Endothelial cell of umbilical vein (primary cell): ENCODE results near the gene ATP6V0E2. TPM values are rescaled to one million over a fixed set of nuclear protein-coding genes. Genes with fewer than 3 reads are reported as not detected.

ENCODE experiments used
- BruUV-seq: library from RNA; stranded (reverse); fragments of 400-500 nt; replicated peaks from 2 replicates; lab custom pipeline; 2021; lab: Mats Ljungman, UMichigan
- CTCF ChIA-PET: fragments of 300-600, 350-600 bp; sonication (Branson Sonifier 250); formaldehyde crosslinking; loops from one replicate; lab custom pipeline; 2021; ENCODE audit warnings: antibody characterized with exemption, inconsistent platforms; lab: Charles Lee
- POLR2A ChIA-PET: fragments of 300-600, 350-600 bp; sonication (Branson Sonifier 250); formaldehyde crosslinking; loops from one replicate; lab custom pipeline; 2021; ENCODE audit warnings: antibody characterized with exemption, inconsistent platforms; lab: Charles Lee
- DNase-seq: peaks from one replicate; pipeline ENCODE4 v3.0.0-alpha.2; 2011; ENCODE audit warnings: low read depth, low spot score
- FAIRE-seq: peaks from 2 replicates; lab custom pipeline; 2011; peaks lifted over from hg19 to GRCh38; lab: Jason Lieb, UNC
- H2AFZ ChIP-seq: 2 replicates; pipeline ENCODE4 v1.6.0; 2012; ENCODE audit warnings: low read depth, low read length, control low read depth, inconsistent platforms
- H3K27ac ChIP-seq: 2 replicates; pipeline ENCODE4 v1.5.1; 2011; ENCODE audit warnings: low read depth, mild to moderate bottlenecking, control low read depth, low read length, moderate library complexity; ENCODE audit not compliant: insufficient read depth
- H3K27me3 ChIP-seq, 2 experiments: 2 replicates each; pipeline versions ENCODE4 v1.6.0 to v1.6.1; 2011; ENCODE audit warnings: low read length in 2 of 2, mixed read lengths in 1 of 2; ENCODE audit not compliant: control insufficient read depth in 2 of 2, insufficient read depth in 2 of 2
- H3K36me3 ChIP-seq, 2 experiments: 2 replicates in 1 of 2; 3 replicates in 1 of 2; pipeline ENCODE4 v1.5.1; 2011; ENCODE audit warnings: low read length in 2 of 2, mild to moderate bottlenecking in 1 of 2, moderate library complexity in 1 of 2; ENCODE audit not compliant: control insufficient read depth in 2 of 2, insufficient read depth in 2 of 2; ENCODE audit errors: extremely low read depth in 1 of 2
- H3K4me1 ChIP-seq: 3 replicates; pipeline ENCODE4 v1.5.1; 2011; ENCODE audit warnings: mild to moderate bottlenecking, low read length; ENCODE audit not compliant: control insufficient read depth, insufficient read depth; ENCODE audit errors: extremely low read depth
- H3K4me2 ChIP-seq: 2 replicates; pipeline ENCODE4 v1.6.1; 2011; ENCODE audit warnings: low read length, control low read depth, mixed read lengths; ENCODE audit not compliant: insufficient read depth
- H3K4me3 ChIP-seq, 3 experiments: fragments of 200-600 bp in 1 of 3; sonication (generic), shearing (Covaris generic) in 1 of 3; replicated peaks in 1 of 3; 2 replicates each; pipeline ENCODE4 v1.5.1; 2011 to 2016; ENCODE audit warnings: control low read depth in 3 of 3, low read length in 3 of 3, mild to moderate bottlenecking in 2 of 3, inconsistent platforms in 1 of 3, low read depth in 1 of 3, moderate library complexity in 1 of 3; ENCODE audit not compliant: insufficient read depth in 1 of 3
- H3K79me2 ChIP-seq: 2 replicates; pipeline ENCODE4 v1.6.0; 2012; ENCODE audit warnings: low read length, inconsistent platforms; ENCODE audit not compliant: control insufficient read depth, insufficient read depth
- H3K9ac ChIP-seq: replicated peaks from 2 replicates; pipeline ENCODE3; 2011; ENCODE audit warnings: low read length, control low read depth; ENCODE audit not compliant: insufficient read depth; ENCODE audit errors: extremely low read depth
- H3K9me1 ChIP-seq: replicated peaks from 3 replicates; pipeline ENCODE4 v1.6.0; 2011; ENCODE audit warnings: mild to moderate bottlenecking, low read length; ENCODE audit not compliant: control insufficient read depth, insufficient read depth; ENCODE audit errors: extremely low read depth
- H3K9me3 ChIP-seq: replicated peaks from 2 replicates; pipeline ENCODE4 v1.5.1; 2012; ENCODE audit warnings: low read length, inconsistent platforms; ENCODE audit not compliant: control insufficient read depth, insufficient read depth
- H4K20me1 ChIP-seq: replicated peaks from 2 replicates; pipeline ENCODE3; 2011; ENCODE audit warnings: mild to moderate bottlenecking, low read length; ENCODE audit not compliant: control insufficient read depth, insufficient read depth; ENCODE audit errors: extremely low read depth
- EZH2 ChIP-seq: IDR thresholded peaks from 2 replicates; pipeline ENCODE4 v1.6.1; 2012; ENCODE audit warnings: borderline replicate concordance, low read depth, mild to moderate bottlenecking, moderate library complexity, low read length, inconsistent platforms; ENCODE audit not compliant: severe bottlenecking
- FOS ChIP-seq: IDR thresholded peaks from 2 replicates; pipeline ENCODE4 v1.6.1; 2011; ENCODE audit warnings: mild to moderate bottlenecking, low read length, moderate library complexity, borderline replicate concordance; ENCODE audit not compliant: insufficient read depth
- GATA2 ChIP-seq: IDR thresholded peaks from 2 replicates; pipeline ENCODE4 v1.7.0; 2011; ENCODE audit warnings: low read depth, mild to moderate bottlenecking, moderate library complexity, mixed read lengths, low read length; ENCODE audit not compliant: insufficient read length, insufficient read depth
- JUN ChIP-seq: IDR thresholded peaks from 2 replicates; pipeline ENCODE4 v1.6.1; 2011; ENCODE audit warnings: borderline replicate concordance, low read depth; ENCODE audit not compliant: insufficient read length, insufficient read depth
- MYC ChIP-seq: IDR thresholded peaks from one replicate; pipeline ENCODE4 v1.6.1; 2011; ENCODE audit warnings: mild to moderate bottlenecking, low read depth, low read length
- POLR2A ChIP-seq: IDR thresholded peaks from 2 replicates; pipeline ENCODE4 v1.6.1; 2012; ENCODE audit warnings: low read depth, mild to moderate bottlenecking, control low read depth, low read length
- POLR2AphosphoS5 ChIP-seq: IDR thresholded peaks from 2 replicates; pipeline ENCODE4 v1.6.1; 2012; ENCODE audit warnings: low read depth, mild to moderate bottlenecking, control low read depth, low read length, moderate library complexity; ENCODE audit not compliant: insufficient read depth
- dilution Hi-C: fragments of 300-500 bp; cut with MboI; formaldehyde crosslinking; loops from one replicate; pipeline ENCODE4 v1.15.0; 2019; ENCODE audit warnings: low sequenced_read_pairs; ENCODE audit not compliant: extremely low pct_ligation_motif_present
- intact Hi-C: fragments of 100-400 bp; cut with micrococcal nuclease; formaldehyde crosslinking; loops from one replicate; pipeline ENCODE4 v1.10.0; 2022
- polyA plus RNA-seq, 4 experiments: library from polyadenylated mRNA; depleted of rRNA in 3 of 4; stranded (reverse) in 3 of 4; unstranded in 1 of 4; fragments of >200 nt; gene quantifications; 2 replicates each; pipeline versions ENCODE4 v1.2.1 to v1.2.3, GENCODE V29; 2011 to 2012; ENCODE audit warnings: missing spikeins in 1 of 4
- total RNA-seq: library from RNA; stranded (reverse); gene quantifications from 2 replicates; pipeline ENCODE4 v1.2.3, GENCODE V29; 2021
- TF ChIP-seq, protein P1 (sequence below): IDR thresholded peaks from 2 replicates; pipeline ENCODE4 v1.6.1; 2011; ENCODE audit not compliant: insufficient read depth, insufficient read length
- TF ChIP-seq, protein P2 (sequence below), 2 donors: IDR thresholded peaks; 1 replicate in 1 of 2; 2 replicates in 1 of 2; pipeline ENCODE4 v1.5.1; 2011; ENCODE audit warnings: low read length in 2 of 2, mild to moderate bottlenecking in 2 of 2, moderate library complexity in 2 of 2, control low read depth in 1 of 2, inconsistent platforms in 1 of 2, low read depth in 1 of 2; ENCODE audit not compliant: insufficient read depth in 1 of 2; ENCODE audit errors: extremely low read depth in 1 of 2

The ATP6V0E2 gene
- total and polyA plus RNA-seq, 2 donors (not counting 3 experiments of a cell fraction or from before 2014, with no cell fraction given), result 27.8 to 36.8 TPM

DNA sequence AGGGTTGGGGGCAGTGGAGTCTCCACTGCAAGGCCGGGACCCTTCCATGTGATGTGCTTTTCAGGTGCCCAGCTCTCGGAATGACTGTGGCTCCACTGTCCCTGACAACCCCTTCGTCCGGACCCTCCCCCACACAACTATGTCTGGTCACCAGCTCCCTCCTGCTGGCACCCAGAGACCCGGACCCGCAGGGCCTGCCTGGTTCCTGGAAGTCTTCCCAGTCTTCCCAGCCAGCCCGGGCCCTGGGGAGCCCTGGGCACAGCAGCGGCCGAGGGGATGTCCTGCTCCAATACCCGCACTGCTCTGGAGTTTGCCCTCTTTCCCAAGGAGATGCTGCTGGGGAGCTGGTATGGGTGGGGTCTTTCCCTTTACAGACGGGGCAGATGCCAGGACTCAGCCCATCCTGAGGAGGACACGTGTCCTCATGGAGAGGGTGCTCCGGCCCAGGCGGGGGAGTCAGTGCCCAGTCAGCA is 5.5 kb downstream of the ATP6V0E2 start:
- intact Hi-C loops (no loop called here), dilution Hi-C loops (no loop called here)
- Histone ChIP-seq H3K4me2 (no peak overlapping the region), H3K9me3 (no peaks in the 10 kb centered on the region), H3K79me2 (no peaks in the 10 kb centered on the region), H4K20me1 (no peaks in the 10 kb centered on the region), H3K4me1 (peaks cover 2% of the 10 kb centered on the region), H3K27ac (no peak overlapping the region), H2AFZ (no peak overlapping the region), H3K36me3 (no peaks in the 10 kb centered on the region), H3K27me3 (no peaks in the 10 kb centered on the region), H3K9me1 (no peaks in the 10 kb centered on the region), H3K4me3 (no peak overlapping the region), H3K9ac (no peak overlapping the region)
- ChIA-PET CTCF (no interaction called here), POLR2A (no interaction called here)
- no peak for DNase-seq
- no peak for FAIRE-seq
- no peak for TF ChIP-seq GATA2
- TF ChIP-seq, protein P1, sequence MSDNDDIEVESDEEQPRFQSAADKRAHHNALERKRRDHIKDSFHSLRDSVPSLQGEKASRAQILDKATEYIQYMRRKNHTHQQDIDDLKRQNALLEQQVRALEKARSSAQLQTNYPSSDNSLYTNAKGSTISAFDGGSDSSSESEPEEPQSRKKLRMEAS, result no peak
- TF ChIP-seq JUN, result no peak
- no peak for TF ChIP-seq MYC
- TF ChIP-seq POLR2A, result no peak
- TF ChIP-seq FOS, result no peak
- no peak for TF ChIP-seq EZH2
- TF ChIP-seq, protein P2, sequence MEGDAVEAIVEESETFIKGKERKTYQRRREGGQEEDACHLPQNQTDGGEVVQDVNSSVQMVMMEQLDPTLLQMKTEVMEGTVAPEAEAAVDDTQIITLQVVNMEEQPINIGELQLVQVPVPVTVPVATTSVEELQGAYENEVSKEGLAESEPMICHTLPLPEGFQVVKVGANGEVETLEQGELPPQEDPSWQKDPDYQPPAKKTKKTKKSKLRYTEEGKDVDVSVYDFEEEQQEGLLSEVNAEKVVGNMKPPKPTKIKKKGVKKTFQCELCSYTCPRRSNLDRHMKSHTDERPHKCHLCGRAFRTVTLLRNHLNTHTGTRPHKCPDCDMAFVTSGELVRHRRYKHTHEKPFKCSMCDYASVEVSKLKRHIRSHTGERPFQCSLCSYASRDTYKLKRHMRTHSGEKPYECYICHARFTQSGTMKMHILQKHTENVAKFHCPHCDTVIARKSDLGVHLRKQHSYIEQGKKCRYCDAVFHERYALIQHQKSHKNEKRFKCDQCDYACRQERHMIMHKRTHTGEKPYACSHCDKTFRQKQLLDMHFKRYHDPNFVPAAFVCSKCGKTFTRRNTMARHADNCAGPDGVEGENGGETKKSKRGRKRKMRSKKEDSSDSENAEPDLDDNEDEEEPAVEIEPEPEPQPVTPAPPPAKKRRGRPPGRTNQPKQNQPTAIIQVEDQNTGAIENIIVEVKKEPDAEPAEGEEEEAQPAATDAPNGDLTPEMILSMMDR (IDR thresholded peaks at IDR 0.05; ENCODE audit: extremely low read depth in 1 of 2, insufficient read depth in 1 of 2, low read depth in 1 of 2, low read length in 2 of 2), result no peak
- TF ChIP-seq POLR2AphosphoS5, result no peak
- no TSS peak for BruUV-seq
